PFSK-1 (cell line): ENCODE measurements around the gene KRT86.

Source experiments
- FOXP2 ChIP-seq: optimal IDR thresholded peaks from 2 replicates; pipeline ENCODE3; 2011; ENCODE audit warnings: borderline replicate concordance, control low read depth, inconsistent platforms; ENCODE audit not compliant: insufficient read depth; ENCODE audit errors: extremely low read length, extremely low read depth
- POLR2AphosphoS5 ChIP-seq: IDR thresholded peaks from 2 replicates; pipeline ENCODE4 v1.6.1; 2012; ENCODE audit warnings: low read depth, mild to moderate bottlenecking, control low read depth, low read length, moderate library complexity
- SIN3A ChIP-seq: IDR thresholded peaks from 2 replicates; pipeline ENCODE4 v1.6.1; 2012; ENCODE audit warnings: mild to moderate bottlenecking, low read length, moderate library complexity, borderline replicate concordance; ENCODE audit not compliant: insufficient read depth
- TAF1 ChIP-seq: IDR thresholded peaks from 2 replicates; pipeline ENCODE4 v1.6.1; 2012; ENCODE audit warnings: low read length, control low read depth, borderline replicate concordance; ENCODE audit not compliant: insufficient read depth
- TF ChIP-seq, protein P1 (sequence below), 2 experiments: IDR thresholded peaks; 2 replicates each; pipeline versions ENCODE4 v1.6.1 to v1.8.0; 2011 to 2012; ENCODE audit warnings: low read depth in 2 of 2, low read length in 2 of 2, control low read depth in 1 of 2, inconsistent platforms in 1 of 2, mild to moderate bottlenecking in 1 of 2, moderate library complexity in 1 of 2; ENCODE audit not compliant: insufficient read depth in 1 of 2

- TF ChIP-seq, protein P1, sequence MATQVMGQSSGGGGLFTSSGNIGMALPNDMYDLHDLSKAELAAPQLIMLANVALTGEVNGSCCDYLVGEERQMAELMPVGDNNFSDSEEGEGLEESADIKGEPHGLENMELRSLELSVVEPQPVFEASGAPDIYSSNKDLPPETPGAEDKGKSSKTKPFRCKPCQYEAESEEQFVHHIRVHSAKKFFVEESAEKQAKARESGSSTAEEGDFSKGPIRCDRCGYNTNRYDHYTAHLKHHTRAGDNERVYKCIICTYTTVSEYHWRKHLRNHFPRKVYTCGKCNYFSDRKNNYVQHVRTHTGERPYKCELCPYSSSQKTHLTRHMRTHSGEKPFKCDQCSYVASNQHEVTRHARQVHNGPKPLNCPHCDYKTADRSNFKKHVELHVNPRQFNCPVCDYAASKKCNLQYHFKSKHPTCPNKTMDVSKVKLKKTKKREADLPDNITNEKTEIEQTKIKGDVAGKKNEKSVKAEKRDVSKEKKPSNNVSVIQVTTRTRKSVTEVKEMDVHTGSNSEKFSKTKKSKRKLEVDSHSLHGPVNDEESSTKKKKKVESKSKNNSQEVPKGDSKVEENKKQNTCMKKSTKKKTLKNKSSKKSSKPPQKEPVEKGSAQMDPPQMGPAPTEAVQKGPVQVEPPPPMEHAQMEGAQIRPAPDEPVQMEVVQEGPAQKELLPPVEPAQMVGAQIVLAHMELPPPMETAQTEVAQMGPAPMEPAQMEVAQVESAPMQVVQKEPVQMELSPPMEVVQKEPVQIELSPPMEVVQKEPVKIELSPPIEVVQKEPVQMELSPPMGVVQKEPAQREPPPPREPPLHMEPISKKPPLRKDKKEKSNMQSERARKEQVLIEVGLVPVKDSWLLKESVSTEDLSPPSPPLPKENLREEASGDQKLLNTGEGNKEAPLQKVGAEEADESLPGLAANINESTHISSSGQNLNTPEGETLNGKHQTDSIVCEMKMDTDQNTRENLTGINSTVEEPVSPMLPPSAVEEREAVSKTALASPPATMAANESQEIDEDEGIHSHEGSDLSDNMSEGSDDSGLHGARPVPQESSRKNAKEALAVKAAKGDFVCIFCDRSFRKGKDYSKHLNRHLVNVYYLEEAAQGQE (IDR thresholded peaks at IDR 0.05; ENCODE audit: insufficient read depth in 1 of 2, low read depth in 2 of 2, low read length in 2 of 2): no peak
- TF ChIP-seq POLR2AphosphoS5 (no peak), TAF1 (no peak), SIN3A (no peak), FOXP2 (no peak)
Measured at GRCh38 chr12:52295663-52296062, 21.2 kb downstream of the KRT86 start.
